Spleen (tissue), 11 donors: ENCODE data around the gene TEF. TPM values are rescaled to one million over a fixed set of nuclear protein-coding genes. Genes with fewer than 3 reads are reported as not detected.

Experiments used
- DNase-seq: peaks from one replicate; pipeline ENCODE4 v3.0.0-alpha.2; 2020
- H3K27ac ChIP-seq, 8 donors: fragments of 200-600 bp; sonication (generic) in 7 of 8; 1 replicate in 4 of 8; 2 replicates in 4 of 8; pipeline versions ENCODE4 v1.5.0 to v1.8.0; 2016 to 2021; ENCODE audit warnings: inconsistent platforms in 4 of 8, mild to moderate bottlenecking in 4 of 8, moderate library complexity in 1 of 8
- H3K27me3 ChIP-seq, 7 donors: fragments of 200-600 bp; sonication (generic) in 6 of 7; replicated peaks in 1 of 7; 1 replicate in 4 of 7; 2 replicates in 3 of 7; pipeline versions ENCODE4 v1.5.0 to v1.8.0; 2016 to 2021; ENCODE audit warnings: inconsistent platforms in 3 of 7, mild to moderate bottlenecking in 1 of 7
- H3K36me3 ChIP-seq, 6 donors: fragments of 200-600 bp; sonication (generic) in 5 of 6; 1 replicate in 4 of 6; 2 replicates in 2 of 6; pipeline versions ENCODE4 v1.5.0 to v1.8.0; 2016 to 2021; ENCODE audit warnings: inconsistent platforms in 2 of 6
- H3K4me1 ChIP-seq, 6 donors: fragments of 200-600 bp; sonication (generic) in 5 of 6; 1 replicate in 3 of 6; 2 replicates in 3 of 6; pipeline versions ENCODE4 v1.5.0 to v1.8.0; 2016 to 2021; ENCODE audit warnings: inconsistent platforms in 3 of 6
- H3K4me3 ChIP-seq, 8 donors: fragments of 200-600 bp; sonication (generic) in 7 of 8; 1 replicate in 4 of 8; 2 replicates in 4 of 8; pipeline versions ENCODE4 v1.5.0 to v1.8.0; 2016 to 2021; ENCODE audit warnings: inconsistent platforms in 4 of 8, mild to moderate bottlenecking in 4 of 8, moderate library complexity in 2 of 8
- H3K9me3 ChIP-seq, 8 donors: fragments of 200-600 bp; sonication (generic) in 7 of 8; 1 replicate in 4 of 8; 2 replicates in 4 of 8; pipeline versions ENCODE4 v1.5.0 to v1.8.0; 2016 to 2021; ENCODE audit warnings: inconsistent platforms in 4 of 8
- CTCF ChIP-seq, 11 experiments: fragments of 200-600 bp in 7 of 11; fragments of 450-650 bp in 4 of 11; sonication (generic) in 4 of 11; IDR thresholded peaks in 8 of 11; conservative IDR thresholded peaks in 3 of 11; 1 replicate in 7 of 11; 2 replicates in 4 of 11; pipeline versions ENCODE4 v1.4.0 to v1.8.0; 2016 to 2021; ENCODE audit warnings: antibody characterized with exemption in 11 of 11, inconsistent platforms in 4 of 11, mild to moderate bottlenecking in 1 of 11
- POLR2A ChIP-seq, 3 donors: fragments of 450-650 bp; IDR thresholded peaks; one replicate each; pipeline ENCODE4 v1.5.1; 2017; ENCODE audit warnings: antibody characterized with exemption in 3 of 3, mild to moderate bottlenecking in 1 of 3
- POLR2AphosphoS5 ChIP-seq, 3 donors: sonication (generic); formaldehyde crosslinking; IDR thresholded peaks; one replicate each; pipeline ENCODE4 v1.5.1; 2017; ENCODE audit warnings: antibody characterized with exemption in 3 of 3
- WGBS, 5 donors: extraction: QIAGEN DNeasy Blood & Tissue Kit in 3 of 5; methylation state at CpG; one replicate each; pipeline versions ENCODE4 v1.1.5 to v1.1.7; 2013 to 2018; 5-methylcytosine and 5-hydroxymethylcytosine counted together
- intact Hi-C: fragments of 100-400 bp; cut with DNase I; formaldehyde crosslinking; loops from one replicate; pipeline ENCODE4 v1.15.0; 2023; ENCODE audit warnings: low total_unique reads
- polyA plus RNA-seq, 3 donors: library from polyadenylated mRNA; stranded (reverse); fragments of 200-250 nt; gene quantifications; one replicate each; pipeline ENCODE4 v1.2.1, GENCODE V29; 2013
- total RNA-seq, 7 donors: library from RNA; depleted of rRNA in 3 of 7; stranded (reverse); fragments of >200 nt in 3 of 7; fragmentation: NEBNext Ultra II Directional in 4 of 7; extraction: Animal tissue kit (Norgen Biotek cat#: 25700) in 4 of 7; gene quantifications; one replicate each; pipeline versions ENCODE4 v1.1.0 to v1.2.1, GENCODE V29; 2016 to 2021
- donor health status: healthy with polysubstance abuse.
- donor health status: DM: no; HTN: no; CAD: no; lungs with moderate emphysema.
- donor health status: DM: no; HTN: no; CAD: no.
- donor health status: Bipolar disorder and iron deficiency.
- donor health status: healthy.
- donor health status: DM: no; HTN: no; CAD: no.
- donor health status: DM: yes; HTN: yes; CAD: no.

Gene TEF
- total and polyA plus RNA-seq, 10 donors: 2.2 to 29.9 (median 11.6) TPM

GRCh38 chr22:41411021-41411851 is 29.5 kb downstream of the TEF start:
- 79 to 94% (median 87%) methylated on average over 10 to 11 of the region's 11 CpGs for WGBS, 5 donors
- Histone ChIP-seq H3K9me3 (no peaks in the 10 kb centered on the region), H3K27ac (peak overlapping the region; percentile 99 to 100 (median 100)), H3K27me3 (no peaks in the 10 kb centered on the region), H3K4me3 (peak overlapping the region in 1 of 8 donors; percentile 1), H3K4me1 (peaks cover 30 to 59% (median 47%) of the 10 kb centered on the region in 6 donors), H3K36me3 (no peaks in the 10 kb centered on the region)
- TF ChIP-seq CTCF (IDR thresholded peaks at IDR 0.05 in 8 of 11, conservative IDR thresholded peaks at IDR 0.05 in 3 of 11): no peak
- no peak for TF ChIP-seq POLR2A (IDR thresholded peaks at IDR 0.05)
- peak; percentile 11 to 78 (median 70) for TF ChIP-seq POLR2AphosphoS5 (IDR thresholded peaks at IDR 0.05)
- intact Hi-C loops: no loop called here
- DNase-seq: no peak

- Histone ChIP-seq H3K4me3 (peak overlapping the region in 4 of 8 donors; percentile 66 to 89 (median 72)), H3K27ac (peak overlapping the region in 7 of 8 donors; percentile 19 to 100 (median 100)), H3K27me3 (no peaks in the 10 kb centered on the region), H3K36me3 (peaks cover 0 to 7% (median 0%) of the 10 kb centered on the region in 6 donors), H3K4me1 (peaks cover 40 to 84% (median 71%) of the 10 kb centered on the region in 6 donors), H3K9me3 (no peaks in the 10 kb centered on the region)
- 74 to 94% (median 92%) methylated on average over 4 of the region's 4 CpGs for WGBS, 5 donors
- DNase-seq: no peak
- intact Hi-C loops: no loop called here
- TF ChIP-seq CTCF (IDR thresholded peaks at IDR 0.05 in 8 of 11, conservative IDR thresholded peaks at IDR 0.05 in 3 of 11): no peak
Measured at GRCh38 chr22:41415554-41415953, 33.8 kb downstream of the TEF start.

- H3K27me3 ChIP-seq: no peaks in the 10 kb centered on the region
Measured at GRCh38 chr22:41417622-41418390, 36.1 kb downstream of the TEF start.

GRCh38 chr22:41418717-41419116 is 37.0 kb downstream of the TEF start:
- DNase-seq: no peak
- WGBS, 5 donors: 91 to 97% (median 97%) methylated on average over 9 of the region's 9 CpGs
- peak overlapping the region in 6 of 8 donors; percentile 43 to 82 (median 73) for H3K27ac ChIP-seq
- H3K36me3 ChIP-seq: peaks cover 0 to 21% (median 10%) of the 10 kb centered on the region in 6 donors
- TF ChIP-seq POLR2AphosphoS5 (IDR thresholded peaks at IDR 0.05) (no peak), POLR2A (IDR thresholded peaks at IDR 0.05) (no peak), CTCF (IDR thresholded peaks at IDR 0.05 in 8 of 11, conservative IDR thresholded peaks at IDR 0.05 in 3 of 11) (no peak)
- peaks cover 24 to 84% (median 58%) of the 10 kb centered on the region in 6 donors for H3K4me1 ChIP-seq
- H3K9me3 ChIP-seq: no peaks in the 10 kb centered on the region
- H3K4me3 ChIP-seq: no peak overlapping the region
- no peaks in the 10 kb centered on the region for H3K27me3 ChIP-seq
- intact Hi-C loops: no loop called here

More at GRCh38 chr22:41417622-41418390, 36.1 kb downstream of the TEF start:
- TF ChIP-seq POLR2A (IDR thresholded peaks at IDR 0.05): no peak
- TF ChIP-seq POLR2AphosphoS5 (IDR thresholded peaks at IDR 0.05): peak; percentile 91 to 93 (median 92)
- no peak overlapping the region for H3K4me3 ChIP-seq
- peaks cover 27 to 83% (median 56%) of the 10 kb centered on the region in 6 donors for H3K4me1 ChIP-seq
- 66 to 93% (median 74%) methylated on average over 7 to 13 of the region's 13 CpGs for WGBS, 5 donors
- peak overlapping the region in 7 of 8 donors; percentile 27 to 82 (median 72) for H3K27ac ChIP-seq
- H3K9me3 ChIP-seq: no peaks in the 10 kb centered on the region
- peak; percentile 90 for DNase-seq
- H3K36me3 ChIP-seq: peaks cover 0 to 12% (median 1%) of the 10 kb centered on the region in 6 donors
- intact Hi-C loops: no loop called here
